RWPE2 (cell line): ENCODE measurements around the gene XPNPEP2.

ENCODE experiments used
- ATAC-seq: fragments of 200-7000 bp; cut with Tn5 transposase; 3 replicates; pipeline ENCODE4 v1.9.1; 2021; ENCODE audit warnings: low read depth
- DNase-seq: peaks from one replicate; pipeline ENCODE4 v3.0.0-alpha.2; 2020; ENCODE audit warnings: low spot score
- H3K27ac ChIP-seq: fragments of 450-650 bp; 2 replicates; pipeline ENCODE4 v1.5.1; 2017; ENCODE audit warnings: mild to moderate bottlenecking; ENCODE audit not compliant: poor library complexity, severe bottlenecking
- H3K27me3 ChIP-seq: fragments of 250-450 bp; sonication (Bioruptor Pico); 2 replicates; pipeline ENCODE4 v1.5.1; 2021; ENCODE audit warnings: mild to moderate bottlenecking, moderate library complexity; ENCODE audit not compliant: insufficient read depth, poor library complexity, severe bottlenecking
- H3K36me3 ChIP-seq: fragments of 250-450 bp; sonication (Bioruptor Pico); 2 replicates; pipeline ENCODE4 v1.5.1; 2020; ENCODE audit warnings: low read depth, mild to moderate bottlenecking, moderate library complexity
- H3K4me1 ChIP-seq: fragments of 250-450 bp; sonication (Bioruptor Pico); 2 replicates; pipeline ENCODE4 v1.5.1; 2021; ENCODE audit warnings: mild to moderate bottlenecking, moderate library complexity; ENCODE audit not compliant: insufficient read depth, poor library complexity, severe bottlenecking
- H3K4me3 ChIP-seq: fragments of 250-450 bp; sonication (Bioruptor Pico); 2 replicates; pipeline ENCODE4 v1.5.1; 2021; ENCODE audit warnings: mild to moderate bottlenecking, moderate library complexity; ENCODE audit not compliant: severe bottlenecking
- H3K9me3 ChIP-seq: fragments of 250-450 bp; sonication (Bioruptor Pico); 2 replicates; pipeline ENCODE4 v1.5.1; 2021; ENCODE audit warnings: mild to moderate bottlenecking, moderate library complexity; ENCODE audit not compliant: severe bottlenecking
- TF ChIP-seq, protein P1 (sequence below): fragments of 450-650 bp; IDR thresholded peaks from one replicate; pipeline ENCODE4 v1.5.1; 2017; ENCODE audit warnings: mild to moderate bottlenecking, moderate library complexity; ENCODE audit not compliant: poor library complexity, severe bottlenecking

Gene XPNPEP2, protein sequence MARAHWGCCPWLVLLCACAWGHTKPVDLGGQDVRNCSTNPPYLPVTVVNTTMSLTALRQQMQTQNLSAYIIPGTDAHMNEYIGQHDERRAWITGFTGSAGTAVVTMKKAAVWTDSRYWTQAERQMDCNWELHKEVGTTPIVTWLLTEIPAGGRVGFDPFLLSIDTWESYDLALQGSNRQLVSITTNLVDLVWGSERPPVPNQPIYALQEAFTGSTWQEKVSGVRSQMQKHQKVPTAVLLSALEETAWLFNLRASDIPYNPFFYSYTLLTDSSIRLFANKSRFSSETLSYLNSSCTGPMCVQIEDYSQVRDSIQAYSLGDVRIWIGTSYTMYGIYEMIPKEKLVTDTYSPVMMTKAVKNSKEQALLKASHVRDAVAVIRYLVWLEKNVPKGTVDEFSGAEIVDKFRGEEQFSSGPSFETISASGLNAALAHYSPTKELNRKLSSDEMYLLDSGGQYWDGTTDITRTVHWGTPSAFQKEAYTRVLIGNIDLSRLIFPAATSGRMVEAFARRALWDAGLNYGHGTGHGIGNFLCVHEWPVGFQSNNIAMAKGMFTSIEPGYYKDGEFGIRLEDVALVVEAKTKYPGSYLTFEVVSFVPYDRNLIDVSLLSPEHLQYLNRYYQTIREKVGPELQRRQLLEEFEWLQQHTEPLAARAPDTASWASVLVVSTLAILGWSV

GRCh38 chrX:129738466-129739308, at the start of gene XPNPEP2:
XPNPEP2 (plus strand) TSS chrX:129738979; CDS start chrX:129739214, 235 bp downstream.
- Histone ChIP-seq H3K36me3 (no peaks in the 10 kb centered on the region), H3K27ac (no peak within 1 kb of the TSS), H3K27me3 (no peaks in the 10 kb centered on the region), H3K9me3 (no peaks in the 10 kb centered on the region), H3K4me3 (no peak within 1 kb of the TSS), H3K4me1 (no peaks in the 10 kb centered on the region)
- TF ChIP-seq, protein P1, sequence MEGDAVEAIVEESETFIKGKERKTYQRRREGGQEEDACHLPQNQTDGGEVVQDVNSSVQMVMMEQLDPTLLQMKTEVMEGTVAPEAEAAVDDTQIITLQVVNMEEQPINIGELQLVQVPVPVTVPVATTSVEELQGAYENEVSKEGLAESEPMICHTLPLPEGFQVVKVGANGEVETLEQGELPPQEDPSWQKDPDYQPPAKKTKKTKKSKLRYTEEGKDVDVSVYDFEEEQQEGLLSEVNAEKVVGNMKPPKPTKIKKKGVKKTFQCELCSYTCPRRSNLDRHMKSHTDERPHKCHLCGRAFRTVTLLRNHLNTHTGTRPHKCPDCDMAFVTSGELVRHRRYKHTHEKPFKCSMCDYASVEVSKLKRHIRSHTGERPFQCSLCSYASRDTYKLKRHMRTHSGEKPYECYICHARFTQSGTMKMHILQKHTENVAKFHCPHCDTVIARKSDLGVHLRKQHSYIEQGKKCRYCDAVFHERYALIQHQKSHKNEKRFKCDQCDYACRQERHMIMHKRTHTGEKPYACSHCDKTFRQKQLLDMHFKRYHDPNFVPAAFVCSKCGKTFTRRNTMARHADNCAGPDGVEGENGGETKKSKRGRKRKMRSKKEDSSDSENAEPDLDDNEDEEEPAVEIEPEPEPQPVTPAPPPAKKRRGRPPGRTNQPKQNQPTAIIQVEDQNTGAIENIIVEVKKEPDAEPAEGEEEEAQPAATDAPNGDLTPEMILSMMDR: no peak
- ATAC-seq: no peak
- DNase-seq: no peak

DNA sequence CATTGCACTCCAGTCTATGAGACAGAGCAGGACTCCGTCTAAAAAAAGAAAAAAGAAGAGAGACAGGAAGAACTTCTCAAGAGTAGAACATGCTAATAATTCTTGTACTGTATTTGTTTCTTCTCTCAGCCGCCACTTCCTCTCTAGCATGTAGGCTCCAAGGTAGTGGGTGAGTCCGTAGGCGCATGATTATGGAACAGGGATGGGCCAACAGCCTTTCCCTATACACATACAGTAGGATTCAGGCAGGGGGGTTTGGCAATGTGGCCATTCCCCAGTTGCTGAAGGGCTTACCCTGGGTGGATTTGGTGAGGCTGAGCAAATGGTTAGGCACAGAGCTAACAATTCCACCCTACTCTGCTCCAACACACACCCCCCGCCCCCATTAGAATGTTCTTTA, 49.0 kb upstream of the XPNPEP2 start:
- ATAC-seq (no peak), DNase-seq (no peak)
- no peaks in the 10 kb centered on the region for H3K4me1 ChIP-seq
- no peak overlapping the region for H3K27ac ChIP-seq
- H3K27me3 ChIP-seq: no peaks in the 10 kb centered on the region
- H3K9me3 ChIP-seq: no peaks in the 10 kb centered on the region
- no peak overlapping the region for H3K4me3 ChIP-seq
- no peaks in the 10 kb centered on the region for H3K36me3 ChIP-seq
- TF ChIP-seq, protein P1: no peak

DNA sequence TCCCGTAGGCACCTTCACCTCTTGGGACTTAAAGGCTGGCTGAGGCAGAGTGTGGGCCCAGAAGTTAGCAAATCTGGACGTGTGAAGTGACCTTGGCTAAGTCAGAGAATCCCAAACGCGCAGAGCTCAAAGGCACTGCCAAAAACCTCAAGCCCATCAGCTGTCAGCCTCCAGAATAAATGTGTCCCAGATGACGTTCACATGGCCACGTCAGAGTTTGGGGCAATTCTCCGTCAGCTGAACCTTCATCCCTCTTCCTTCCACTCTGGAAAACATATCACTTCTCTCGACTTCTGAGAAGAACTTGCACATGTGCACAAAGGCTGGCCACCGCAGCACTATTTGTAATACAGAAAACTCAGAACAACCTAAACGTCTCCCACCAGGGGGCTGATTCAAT, 48.3 kb upstream of the XPNPEP2 start:
- Histone ChIP-seq H3K27ac (no peak overlapping the region), H3K9me3 (no peaks in the 10 kb centered on the region), H3K4me3 (no peak overlapping the region), H3K27me3 (no peaks in the 10 kb centered on the region), H3K36me3 (no peaks in the 10 kb centered on the region), H3K4me1 (no peaks in the 10 kb centered on the region)
- ATAC-seq (no peak), DNase-seq (no peak)
- TF ChIP-seq, protein P1: no peak

- Histone ChIP-seq H3K36me3 (no peaks in the 10 kb centered on the region), H3K27me3 (no peaks in the 10 kb centered on the region), H3K4me3 (no peak overlapping the region), H3K4me1 (peaks cover 6% of the 10 kb centered on the region), H3K9me3 (no peaks in the 10 kb centered on the region), H3K27ac (no peak overlapping the region)
- TF ChIP-seq, protein P1: no peak
- ATAC-seq (no peak), DNase-seq (no peak)
Measured at GRCh38 chrX:129693354-129693753, 45.4 kb upstream of the XPNPEP2 start.
